GM19238 (cell line): ENCODE results near the gene PARM1.

Experiments used
- DNase-seq: peaks from one replicate; pipeline ENCODE4 v3.0.0; 2011; ENCODE audit warnings: low spot score; ENCODE audit not compliant: insufficient read length

The PARM1 gene

GRCh38 chr4:74942251-74942917 is 9.5 kb downstream of the PARM1 start:
- DNase-seq, result no peak

GRCh38 chr4:74942918-74943253 is 10.0 kb downstream of the PARM1 start:
- no peak for DNase-seq

- no peak for DNase-seq
Measured at GRCh38 chr4:74944354-74944793, 11.5 kb downstream of the PARM1 start.

GRCh38 chr4:74946196-74946595 is 13.3 kb downstream of the PARM1 start:
- DNase-seq, result no peak

- DNase-seq, result no peak
Measured at GRCh38 chr4:74947798-74948197, 14.9 kb downstream of the PARM1 start.

- DNase-seq, result no peak
Measured at GRCh38 chr4:74948236-74948635, 15.3 kb downstream of the PARM1 start.

- no peak for DNase-seq
Measured at GRCh38 chr4:74950200-74950599, 17.3 kb downstream of the PARM1 start.

- no peak for DNase-seq
Measured at GRCh38 chr4:74950882-74951281, 18.0 kb downstream of the PARM1 start.

- no peak for DNase-seq
Measured at GRCh38 chr4:74953647-74954046, 20.7 kb downstream of the PARM1 start.

GRCh38 chr4:74958881-74959280 is 26.0 kb downstream of the PARM1 start:
- no peak for DNase-seq

- no peak for DNase-seq
Measured at GRCh38 chr4:74961230-74961629, 28.3 kb downstream of the PARM1 start.

- DNase-seq, result no peak
Measured at GRCh38 chr4:74962584-74962983, 29.7 kb downstream of the PARM1 start.

GRCh38 chr4:74964311-74964710 is 31.4 kb downstream of the PARM1 start:
- DNase-seq, result no peak

- no peak for DNase-seq
Measured at GRCh38 chr4:74967324-74967723, 34.4 kb downstream of the PARM1 start.

GRCh38 chr4:74968456-74969164 is 35.7 kb downstream of the PARM1 start:
- no peak for DNase-seq

GRCh38 chr4:74969507-74970474 is 36.9 kb downstream of the PARM1 start:
- DNase-seq, result no peak

GRCh38 chr4:74970577-74970976 is 37.7 kb downstream of the PARM1 start:
- no peak for DNase-seq

- DNase-seq, result no peak
Measured at GRCh38 chr4:74971862-74972261, 38.9 kb downstream of the PARM1 start.

GRCh38 chr4:74975082-74975481 is 42.2 kb downstream of the PARM1 start:
- no peak for DNase-seq

- DNase-seq, result no peak
Measured at GRCh38 chr4:74975848-74976824, 43.2 kb downstream of the PARM1 start.
